Activated CD4-positive, alpha-beta T cell treated with anti-CD3 and anti-CD28 coated beads, Interleukin-2, amount 50 U/mL, for 48 hours (primary cell): ENCODE data around the gene MMP2.

Experiments used
- DNase-seq, 2 experiments: peaks; one replicate each; pipeline ENCODE4 v3.0.0-alpha.2; 2020

The MMP2 gene

GRCh38 chr16:55521792-55522191 lies 42.8 kb downstream of the MMP2 start:
- no peak for DNase-seq

GRCh38 chr16:55526441-55526840 lies 47.4 kb downstream of the MMP2 start:
- no peak for DNase-seq

GRCh38 chr16:55527885-55528284 lies 48.9 kb downstream of the MMP2 start:
- DNase-seq, result no peak

DNA sequence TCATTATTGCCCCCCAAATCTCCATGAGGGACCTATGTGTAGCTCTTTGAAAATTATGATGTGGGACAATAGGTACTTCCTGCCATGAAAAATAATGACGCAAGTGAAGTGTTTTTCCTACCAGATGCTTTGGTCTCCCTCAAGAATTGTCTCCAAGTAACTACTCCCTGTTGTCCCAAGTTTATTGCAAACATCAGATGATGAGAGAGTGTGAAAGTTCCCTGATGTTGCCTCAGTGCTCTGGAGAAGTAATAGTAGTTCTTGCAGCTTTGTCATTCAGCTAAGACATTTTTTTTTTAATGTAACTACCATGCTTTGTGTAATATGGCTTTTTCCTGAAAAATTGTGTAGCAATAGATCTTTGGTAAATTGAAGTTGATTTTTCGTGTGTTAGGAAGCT lies 50.0 kb downstream of the MMP2 start:
- DNase-seq, result no peak

DNA sequence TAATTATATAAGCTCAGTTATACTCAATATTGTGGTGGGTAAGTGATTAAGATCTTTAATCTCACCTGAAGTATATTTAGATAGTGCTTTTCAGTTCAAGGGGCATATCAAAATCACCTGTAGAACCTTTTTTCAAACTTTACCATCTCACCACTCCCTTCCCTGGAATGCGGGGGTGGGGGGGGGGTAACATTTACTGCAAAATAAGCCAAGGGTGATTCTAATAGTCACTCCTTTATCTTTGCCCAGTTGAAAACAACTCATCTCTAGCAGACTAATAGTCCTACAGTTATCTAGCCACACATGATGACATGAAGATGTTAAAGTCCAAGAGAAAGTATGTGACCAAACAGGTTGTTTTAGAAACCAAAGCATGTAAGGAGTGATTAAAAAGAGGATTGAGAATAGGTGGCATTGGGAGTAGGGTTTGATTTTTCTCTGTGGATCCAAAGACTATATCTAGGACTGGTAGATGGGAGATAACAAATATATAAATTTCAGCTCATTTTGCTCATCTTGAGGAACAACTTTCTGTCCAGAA lies 51.4 kb downstream of the MMP2 start:
- DNase-seq, result no peak

DNA sequence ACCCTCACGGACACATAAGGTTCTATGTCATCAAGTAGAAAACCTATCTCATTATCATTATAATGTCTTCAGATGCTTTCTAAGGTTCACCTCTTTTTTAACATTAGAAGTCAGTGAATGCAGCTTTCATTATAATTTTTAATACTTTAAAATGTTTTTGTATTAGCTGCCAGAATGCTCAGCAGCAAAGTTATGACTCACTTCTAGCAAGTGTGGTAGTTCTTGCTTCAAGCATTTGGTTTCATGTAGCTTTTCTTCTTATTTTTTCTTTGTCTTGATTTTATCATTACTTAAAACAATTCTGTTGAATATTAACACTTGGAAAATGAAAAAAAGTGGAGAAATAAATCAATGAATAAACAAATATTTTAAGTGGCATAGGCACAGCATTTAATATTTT lies 53.2 kb downstream of the MMP2 start:
- no peak for DNase-seq

DNA sequence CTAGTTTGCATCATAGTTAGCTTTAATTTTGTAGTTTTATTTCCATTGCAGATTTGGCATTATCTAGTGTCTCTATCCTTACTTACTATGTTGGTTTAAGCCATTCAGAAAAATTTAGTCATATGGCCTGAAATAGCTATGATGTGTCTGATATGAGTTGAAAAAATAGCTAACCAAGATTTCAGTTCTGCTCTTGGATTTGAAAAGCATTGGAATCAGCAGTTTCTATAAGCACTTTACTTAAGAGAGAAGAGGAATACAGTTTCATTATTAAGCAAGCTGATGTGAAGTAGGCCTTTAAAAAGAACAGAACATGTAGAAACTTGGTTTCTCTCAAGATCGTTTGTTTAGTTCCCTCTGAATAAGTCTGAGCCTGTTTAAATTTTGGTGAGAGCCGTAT lies 55.8 kb downstream of the MMP2 start:
- no peak for DNase-seq

DNA sequence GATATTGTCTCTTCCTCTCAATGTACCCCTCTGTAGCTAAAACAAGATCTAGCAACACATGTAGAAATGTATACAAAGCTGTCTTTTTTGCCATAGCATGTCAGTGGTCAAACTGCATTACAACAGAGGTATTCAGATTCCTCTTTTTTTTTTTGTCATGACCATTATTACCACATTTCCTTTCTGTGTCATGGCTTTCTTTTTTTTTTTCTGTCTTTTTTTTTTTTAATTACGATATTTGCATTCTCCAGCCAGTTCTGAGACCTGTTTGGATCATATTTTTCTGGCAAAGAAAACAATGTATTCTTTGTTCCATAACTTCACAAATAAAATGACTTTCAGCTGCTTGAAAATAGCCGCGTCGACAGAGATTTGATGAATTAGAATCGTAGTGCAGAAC lies 60.1 kb downstream of the MMP2 start:
- DNase-seq, result no peak

GRCh38 chr16:55539488-55539887 lies 60.5 kb downstream of the MMP2 start:
- no peak for DNase-seq

GRCh38 chr16:55540221-55540620 lies 61.2 kb downstream of the MMP2 start:
- no peak for DNase-seq

- DNase-seq, result no peak
These were observed 63.6 kb downstream of the MMP2 start for GRCh38 chr16:55542459-55543082.

DNA sequence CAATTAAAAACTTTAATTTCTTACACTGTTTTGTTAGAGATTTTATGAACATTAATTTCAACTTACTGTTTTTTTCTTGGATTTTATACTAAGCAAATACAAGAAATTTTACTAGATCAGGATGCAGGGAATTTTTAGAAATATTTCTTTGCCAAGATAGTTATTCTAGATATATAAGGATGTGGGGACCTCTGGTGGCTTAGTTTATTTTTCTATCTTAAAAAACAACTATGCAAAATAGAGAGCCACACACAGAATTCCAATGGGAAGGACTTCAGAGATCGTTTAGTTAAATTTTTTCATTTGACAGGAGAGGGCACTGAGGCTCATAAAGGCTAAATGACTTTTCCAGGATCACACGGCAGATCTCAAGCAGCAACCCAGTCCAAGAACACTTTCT lies 64.5 kb downstream of the MMP2 start:
- DNase-seq, result no peak

DNA sequence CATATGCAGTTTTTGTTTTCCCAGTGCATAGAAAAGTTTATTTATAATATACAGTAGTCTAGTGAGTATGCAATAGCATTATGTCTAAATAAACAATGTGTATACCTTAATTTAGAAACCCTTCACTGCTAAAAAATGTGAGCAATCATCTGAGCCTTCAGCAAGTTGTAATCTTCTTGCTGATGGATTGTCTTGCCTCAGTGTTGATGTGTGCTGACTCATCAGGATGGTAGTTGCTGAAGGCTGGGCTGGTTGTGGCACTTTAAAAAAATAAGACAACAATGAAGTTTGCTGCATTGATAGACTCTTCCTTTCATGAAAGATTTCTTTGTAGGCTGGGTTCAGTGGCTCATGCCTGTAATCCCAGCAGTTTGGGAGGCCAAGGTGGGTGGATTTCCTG lies 73.6 kb downstream of the MMP2 start:
- no peak for DNase-seq

GRCh38 chr16:55555436-55555835 lies 76.4 kb downstream of the MMP2 start:
- no peak for DNase-seq
